NCI-H2196 treated with DMSO at 0.1 percent for 48 hours (cell line): ENCODE data around the gene HIGD1B.
A peak's percentile ranks its signal among the peaks of the same experiment; 100 is the strongest.

Experiments
- DNase-seq: peaks from one replicate; lab custom pipeline; 2025; ENCODE audit not compliant: unreplicated experiment; lab: John Stamatoyannopoulos, UW

Gene HIGD1B

DNA sequence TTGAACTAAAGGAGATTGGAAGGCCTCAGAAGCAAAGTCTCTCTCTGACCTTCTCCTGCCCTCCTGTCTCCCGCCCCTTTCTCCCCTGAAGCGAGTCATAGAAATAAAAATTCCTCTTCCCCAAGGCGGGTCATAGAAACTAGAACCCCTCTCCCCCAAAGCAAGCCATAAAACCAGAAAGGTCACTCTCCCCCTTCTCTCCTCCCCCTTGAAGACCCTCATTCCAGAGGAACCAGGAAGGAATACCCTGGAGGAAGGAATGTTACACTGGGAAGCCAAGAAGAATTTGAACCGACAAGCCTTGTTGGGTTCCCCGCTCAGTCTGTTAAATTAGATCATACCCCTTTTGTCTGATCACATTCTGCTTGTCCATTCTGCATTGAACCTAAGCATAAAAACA, 14.9 kb upstream of the HIGD1B start:
- DNase-seq: no peak

- no peak for DNase-seq
Observed at GRCh38 chr17:44837196-44837595, 10.5 kb upstream of the HIGD1B start.

DNA sequence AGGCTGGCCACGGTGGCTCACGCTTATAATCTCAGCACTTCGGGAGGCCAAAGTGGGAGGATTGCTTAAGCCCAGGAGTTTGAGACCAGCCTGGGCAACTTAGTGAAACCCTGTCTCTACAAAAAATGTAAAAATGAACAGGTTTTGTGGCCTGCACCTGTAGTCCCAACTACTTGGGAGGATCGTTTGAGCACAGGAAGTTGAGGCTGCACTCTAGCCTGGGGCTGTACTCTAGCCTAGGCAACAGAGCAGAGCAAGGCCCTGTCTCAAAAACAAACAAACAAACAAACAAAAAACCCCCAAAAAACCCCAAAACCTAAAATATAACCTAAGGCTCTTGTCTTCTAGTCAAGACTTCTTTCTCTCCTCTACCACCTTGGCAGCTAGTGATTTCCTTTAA, 7.4 kb upstream of the HIGD1B start:
- no peak for DNase-seq

GRCh38 chr17:44840936-44841335, 6.7 kb upstream of the HIGD1B start:
- no peak for DNase-seq

DNA sequence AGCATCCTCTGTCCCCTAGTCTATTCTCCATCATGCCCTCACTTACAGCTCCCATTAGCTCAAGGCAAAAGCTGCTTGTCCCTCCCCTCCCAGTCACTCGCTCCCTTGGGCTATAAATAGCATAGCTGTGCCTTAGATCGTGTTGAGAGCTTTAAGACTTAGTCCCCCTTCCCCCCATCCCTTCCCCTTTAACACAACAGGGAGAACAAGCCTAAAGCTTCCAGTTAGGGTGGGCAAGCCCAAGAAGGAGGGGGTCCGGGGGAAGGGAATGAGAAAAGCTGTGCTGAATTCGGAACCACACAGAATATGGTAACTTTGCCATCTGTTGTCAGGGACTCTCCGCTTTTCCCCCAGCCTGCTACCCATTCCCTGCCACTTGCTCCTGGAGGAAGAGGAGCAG, 4.9 kb upstream of the HIGD1B start:
- DNase-seq: no peak

DNA sequence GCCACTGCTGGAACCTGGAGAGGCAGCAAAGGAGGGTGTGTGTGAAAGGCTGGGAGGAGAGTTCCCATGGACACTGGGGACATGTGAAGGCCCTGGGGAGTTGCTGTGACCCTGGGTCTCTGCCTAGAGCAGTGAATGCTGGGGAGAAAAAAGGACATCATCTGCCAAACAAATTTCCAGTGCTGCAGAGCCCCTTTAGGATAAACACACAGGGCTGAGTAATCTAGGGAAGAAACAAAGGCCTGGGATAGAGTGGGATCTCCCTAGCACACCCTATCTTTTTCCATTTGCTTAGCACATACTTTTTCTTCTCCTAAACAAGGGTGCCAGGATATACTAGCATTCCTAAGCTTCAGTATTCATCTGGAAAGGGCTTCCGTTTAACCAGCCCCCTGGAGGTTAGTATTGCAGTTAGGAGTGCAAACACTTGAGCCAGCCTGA, 3.3 kb upstream of the HIGD1B start:
- DNase-seq: no peak

- no peak for DNase-seq
Observed at GRCh38 chr17:44846206-44846605, 1.5 kb upstream of the HIGD1B start.

DNA sequence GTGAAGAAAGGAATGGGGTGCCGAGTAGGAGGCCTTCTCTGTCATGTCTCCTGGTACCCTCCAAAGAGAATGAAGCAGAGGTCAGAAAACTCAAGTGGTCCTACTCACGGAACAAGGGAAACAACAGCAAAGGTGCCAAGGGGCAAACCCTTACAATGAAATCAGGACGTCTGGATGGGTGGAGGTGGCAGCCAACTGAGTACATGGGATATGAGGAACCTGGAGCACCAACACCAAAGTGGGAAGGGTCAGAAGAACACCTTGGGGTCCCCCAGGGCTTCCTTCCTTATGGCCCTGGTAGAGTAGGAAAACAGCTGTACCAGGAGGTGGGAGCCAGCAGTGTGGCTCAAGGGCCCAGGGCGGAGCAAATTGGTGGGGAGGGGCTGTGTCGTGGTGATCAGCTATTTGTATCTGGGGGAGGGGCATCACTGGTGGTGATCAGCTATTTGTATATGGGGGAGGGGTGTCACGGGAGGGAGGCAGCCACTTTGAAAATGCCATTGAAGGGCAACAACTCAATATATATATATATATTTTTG, 643 bp downstream of the HIGD1B start:
- no peak for DNase-seq

DNA sequence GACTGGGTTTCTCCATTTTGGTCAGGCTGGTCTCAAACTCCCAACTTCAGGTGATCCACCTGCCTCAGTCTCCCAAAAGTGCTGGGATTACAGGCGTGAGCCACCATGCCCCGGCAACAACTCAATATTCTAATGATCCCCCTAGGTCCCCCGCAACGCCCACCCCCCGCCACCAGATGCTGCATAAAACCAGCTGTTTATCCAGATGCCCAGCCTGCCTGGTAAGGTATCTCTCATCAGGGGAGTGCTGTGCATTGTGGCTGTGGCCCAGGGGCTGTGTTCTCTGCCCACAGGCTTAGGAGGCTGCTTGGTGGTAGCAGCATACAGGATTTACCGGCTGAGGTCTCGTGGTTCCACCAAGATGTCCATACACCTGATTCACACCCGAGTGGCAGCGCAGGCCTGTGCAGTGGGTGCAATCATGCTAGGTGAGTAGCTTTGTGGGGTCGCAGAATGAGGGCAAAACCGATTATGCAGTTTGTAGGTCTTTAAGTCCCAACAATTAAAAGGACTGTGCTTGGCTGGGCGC, 1.3 kb downstream of the HIGD1B start:
- no peak for DNase-seq

DNA sequence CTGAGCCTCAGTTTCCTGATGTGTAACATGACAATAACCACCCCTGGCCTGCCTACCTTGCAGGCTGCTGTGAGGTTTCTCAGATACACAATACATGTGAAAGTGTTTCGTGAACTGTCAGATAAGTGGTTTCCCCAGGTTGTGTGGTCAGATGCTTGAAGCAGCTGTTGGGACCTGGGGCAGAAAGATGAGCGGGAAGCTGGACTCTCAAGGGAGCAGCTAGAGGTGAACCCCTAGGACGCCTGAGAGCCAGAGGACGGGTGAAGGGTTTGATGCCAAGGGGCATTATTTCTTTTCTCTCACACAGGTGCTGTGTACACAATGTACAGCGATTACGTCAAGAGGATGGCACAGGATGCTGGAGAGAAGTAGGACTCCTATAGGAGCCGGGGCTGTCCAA, 2.3 kb downstream of the HIGD1B start:
- no peak for DNase-seq

DNA sequence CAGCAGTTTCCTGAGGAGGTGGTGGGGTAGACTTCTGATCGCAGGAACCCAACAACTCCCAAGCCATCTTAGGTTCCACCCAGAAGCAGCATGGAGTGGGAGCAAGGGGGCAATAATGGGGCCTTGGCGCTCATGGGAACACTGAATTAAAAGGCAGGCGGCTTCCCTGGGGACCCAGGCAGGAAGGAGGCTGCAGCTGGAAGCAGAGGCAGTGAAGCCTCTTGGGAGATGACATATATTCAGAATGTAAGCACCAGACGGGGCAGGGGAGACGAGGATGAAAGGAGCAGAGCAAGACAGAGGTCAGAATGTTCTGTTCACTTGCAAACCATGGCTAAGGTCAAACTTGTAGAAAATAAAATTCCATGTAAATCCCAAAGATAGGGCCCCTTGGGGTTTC, 2.9 kb downstream of the HIGD1B start:
- DNase-seq: no peak

GRCh38 chr17:44854192-44854591, 6.5 kb downstream of the HIGD1B start:
- no peak for DNase-seq

- DNase-seq: no peak
Observed at GRCh38 chr17:44859701-44860100, 12.0 kb downstream of the HIGD1B start.

DNA sequence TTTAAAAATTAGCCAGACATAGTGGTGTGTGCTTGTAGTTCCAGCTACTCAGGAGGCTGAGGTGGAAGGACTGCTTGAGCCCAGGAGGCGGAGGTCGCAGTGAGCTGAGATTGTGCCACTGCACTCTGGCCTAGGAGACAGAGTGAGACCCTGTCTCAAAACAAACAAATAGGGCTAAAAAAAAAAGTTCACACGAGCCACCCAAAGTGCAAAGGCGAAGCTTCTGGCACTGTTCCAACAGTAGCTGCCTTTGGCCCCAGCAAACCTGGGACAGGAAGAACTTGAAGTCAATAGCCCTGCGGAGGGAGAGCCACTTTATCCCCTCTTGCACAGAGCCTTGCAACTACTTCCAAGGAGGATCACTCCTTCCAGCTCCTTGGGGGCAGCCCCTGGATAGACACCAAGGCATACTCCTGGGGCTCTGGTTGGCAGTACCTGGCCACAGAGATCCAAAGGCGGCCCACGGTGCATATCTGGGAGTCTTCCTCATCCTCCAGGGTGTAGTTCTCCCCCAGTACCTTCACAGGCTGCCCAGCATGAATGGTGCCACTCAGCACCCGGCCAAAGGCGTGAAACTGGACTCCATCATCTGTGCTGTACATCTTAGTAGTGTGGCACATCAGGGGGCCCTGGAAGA, 14.7 kb downstream of the HIGD1B start:
- DNase-seq: no peak

- no peak for DNase-seq
Observed at GRCh38 chr17:44863061-44863918, 15.6 kb downstream of the HIGD1B start.

- DNase-seq: no peak
Observed at GRCh38 chr17:44864831-44865230, 17.1 kb downstream of the HIGD1B start.

- peak; percentile 62 for DNase-seq
Observed at GRCh38 chr17:44865231-44865660, 17.6 kb downstream of the HIGD1B start.

- DNase-seq: no peak
Observed at GRCh38 chr17:44865931-44866330, 18.2 kb downstream of the HIGD1B start.

DNA sequence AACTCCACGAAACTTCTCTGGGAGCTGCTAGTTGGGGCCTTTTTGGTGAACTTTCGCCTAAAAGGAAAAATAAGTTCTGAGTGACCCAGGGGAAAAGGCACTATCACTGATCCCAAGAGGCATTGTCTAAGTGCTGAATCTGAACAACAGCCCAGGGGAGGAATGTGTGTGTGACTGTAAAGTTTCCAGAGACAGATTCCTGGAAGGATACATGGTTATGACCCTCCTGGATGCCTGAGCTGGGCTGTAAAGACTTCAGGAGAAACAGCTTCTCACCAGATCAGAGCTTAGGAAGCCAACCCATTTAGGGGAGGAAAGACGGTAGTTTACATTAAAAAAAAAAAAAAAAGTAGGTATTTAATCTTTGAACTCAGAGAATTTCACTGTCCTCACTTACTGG, 20.2 kb downstream of the HIGD1B start:
- no peak for DNase-seq

- DNase-seq: no peak
Observed at GRCh38 chr17:44871556-44871955, 23.9 kb downstream of the HIGD1B start.

DNA sequence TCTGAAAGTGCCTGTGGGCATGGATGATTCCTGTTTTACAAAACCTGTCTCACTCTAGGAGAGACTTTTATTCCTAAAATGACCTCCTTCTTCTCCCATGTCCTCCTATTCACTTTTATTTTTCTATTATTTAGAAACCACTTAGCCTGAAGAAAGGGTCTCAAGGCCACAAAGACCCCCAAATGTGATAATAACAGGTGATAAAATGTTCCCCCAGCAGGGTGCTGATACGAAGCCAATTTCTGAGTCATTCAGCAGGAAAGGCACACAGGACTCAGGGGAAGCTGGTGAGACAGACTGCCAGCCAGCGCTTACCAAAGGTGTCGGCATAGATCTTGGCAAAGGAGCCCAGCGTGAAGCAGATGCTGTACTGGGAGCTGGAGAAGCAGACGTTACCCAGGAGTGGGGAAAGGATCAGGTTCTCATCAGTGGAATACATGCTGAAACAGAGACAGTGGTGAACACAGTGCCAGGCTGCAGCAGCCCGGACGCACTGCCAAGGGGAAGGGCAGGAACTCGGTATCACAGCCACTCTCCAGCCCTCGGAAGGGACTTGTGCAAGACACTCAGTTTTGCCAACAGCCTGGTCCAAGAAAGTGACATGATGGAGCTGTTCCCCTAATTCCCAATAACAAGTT, 24.6 kb downstream of the HIGD1B start:
- DNase-seq: peak; percentile 90

DNA sequence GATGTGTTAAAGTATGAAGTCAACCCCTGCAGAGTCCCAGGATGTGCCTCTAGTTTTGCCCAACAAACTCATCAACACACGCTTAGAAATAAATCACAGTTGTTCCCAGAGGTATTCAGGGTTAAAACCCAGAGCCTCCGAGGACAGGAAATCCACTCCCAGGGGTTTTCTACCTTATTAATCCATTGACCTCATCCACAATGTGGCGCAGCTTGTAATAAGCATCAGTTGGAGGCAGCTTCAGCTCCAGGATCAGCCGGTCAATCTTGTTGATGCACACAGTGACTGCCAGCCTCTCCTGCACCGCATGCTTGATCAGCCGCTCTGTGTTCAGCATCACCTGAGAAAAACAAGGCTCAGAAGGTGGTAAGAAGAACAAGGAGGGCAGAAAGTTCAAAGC, 28.1 kb downstream of the HIGD1B start:
- DNase-seq: no peak
